Amniotic epithelial cell (primary cell): Measurements from ENCODE around the gene DDO.
"Not testable (repeated sequence)": the region's sequence is repeated elsewhere in the genome, so short reads cannot be mapped to it uniquely, and the experiment has no call there.

Source experiments
- DNase-seq: peaks from one replicate; pipeline ENCODE4 v3.0.0-alpha.2; 2010; ENCODE audit warnings: low read depth

Gene DDO

GRCh38 chr6:110366975-110367374 is 48.4 kb downstream of the DDO start:
- DNase-seq = no peak

GRCh38 chr6:110366256-110366655 is 49.1 kb downstream of the DDO start:
- DNase-seq = no peak

- no peak for DNase-seq
Observed at GRCh38 chr6:110364364-110365105, 50.8 kb downstream of the DDO start.

- DNase-seq = no peak
Observed at GRCh38 chr6:110363748-110364147, 51.6 kb downstream of the DDO start.

- no peak for DNase-seq
Observed at GRCh38 chr6:110360676-110361075, 54.7 kb downstream of the DDO start.

- no peak for DNase-seq
Observed at GRCh38 chr6:110359556-110359955, 55.8 kb downstream of the DDO start.

- DNase-seq = no peak
Observed at GRCh38 chr6:110358553-110359160, 56.7 kb downstream of the DDO start.

- DNase-seq = no peak
Observed at GRCh38 chr6:110357664-110358552, 57.5 kb downstream of the DDO start, which contains the start of gene METTL24. Gene METTL24 (minus strand): TSS chr6:110358349. CDS start chr6:110358272, 77 bp downstream.

- no peak for DNase-seq
Observed at GRCh38 chr6:110357298-110357663, 58.1 kb downstream of the DDO start.

GRCh38 chr6:110356778-110357177 is 58.6 kb downstream of the DDO start:
- no peak for DNase-seq

- no peak for DNase-seq
Observed at GRCh38 chr6:110355727-110356126, 59.6 kb downstream of the DDO start.

GRCh38 chr6:110355022-110355421 is 60.4 kb downstream of the DDO start:
- DNase-seq = no peak

GRCh38 chr6:110354153-110354552 is 61.2 kb downstream of the DDO start:
- DNase-seq = no peak

GRCh38 chr6:110353457-110354001 is 61.8 kb downstream of the DDO start:
- no peak for DNase-seq

GRCh38 chr6:110352563-110353262 is 62.7 kb downstream of the DDO start:
- no peak for DNase-seq

- no peak for DNase-seq
Observed at GRCh38 chr6:110351986-110352385, 63.4 kb downstream of the DDO start.

GRCh38 chr6:110351546-110351945 is 63.8 kb downstream of the DDO start:
- no peak for DNase-seq

- DNase-seq = not testable (repeated sequence)
Observed at GRCh38 chr6:110350593-110350992, 64.8 kb downstream of the DDO start.

- DNase-seq = no peak
Observed at GRCh38 chr6:110348961-110349690, 66.2 kb downstream of the DDO start.

- DNase-seq = no peak
Observed at GRCh38 chr6:110345025-110345424, 70.3 kb downstream of the DDO start.

- no peak for DNase-seq
Observed at GRCh38 chr6:110342759-110343158, 72.6 kb downstream of the DDO start.
